ENCODE results near the gene PGLYRP4. TPM values are rescaled to one million over a fixed set of nuclear protein-coding genes. Genes with fewer than 3 reads are reported as not detected.
A peak's percentile ranks its signal among the peaks of the same experiment; 100 is the strongest.
"Not testable (repeated sequence)": the region's sequence is repeated elsewhere in the genome, so short reads cannot be mapped to it uniquely, and the experiment has no call there.

Gene PGLYRP4
- total RNA-seq, 2 donors from 2014 or later: not detected

DNA sequence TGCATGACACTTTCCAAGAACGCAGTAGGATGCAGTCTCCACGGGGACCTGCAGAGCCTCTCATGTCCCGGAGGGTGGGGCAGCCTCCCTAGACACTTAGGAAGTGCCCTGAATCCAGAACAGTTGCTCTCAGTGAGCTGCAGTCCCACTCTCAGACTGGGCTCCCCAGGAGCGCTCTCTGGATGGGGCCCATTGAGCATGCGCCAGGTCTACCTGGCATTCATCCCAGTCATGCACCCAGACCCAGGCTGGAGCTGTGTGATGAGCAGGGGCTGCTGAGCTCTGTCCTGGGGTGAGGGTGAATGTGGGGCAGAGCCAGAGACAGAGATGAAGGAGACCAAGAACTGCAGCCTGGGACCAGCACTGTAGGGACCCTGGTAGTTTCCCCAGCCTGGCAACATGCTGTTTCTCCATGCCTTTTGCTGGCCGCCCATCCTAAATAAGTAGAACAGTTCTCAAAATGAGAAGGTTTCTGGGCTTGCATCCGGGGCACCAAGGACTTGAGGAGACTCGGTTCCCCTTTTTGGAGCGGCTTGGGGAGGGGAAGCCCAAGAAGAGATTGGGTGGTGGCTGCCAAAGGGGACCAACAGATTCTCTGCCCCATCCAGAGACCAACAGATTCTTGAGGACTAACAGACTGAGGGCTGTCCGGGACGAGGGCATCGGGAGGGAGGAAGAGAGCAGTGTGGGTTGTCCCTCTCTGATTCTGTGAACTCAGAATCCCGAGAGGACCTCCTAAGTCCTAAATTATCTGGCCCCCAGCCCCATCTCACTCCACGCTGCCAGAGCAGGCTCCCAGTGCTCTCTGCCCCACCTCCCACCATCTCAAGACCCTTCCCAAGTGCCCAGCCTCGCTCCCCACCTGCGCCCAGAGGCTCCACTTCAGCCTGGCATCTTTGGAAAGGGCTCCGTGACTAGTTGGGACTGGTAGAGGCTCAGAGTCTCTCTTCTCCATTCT, 1.0 kb upstream of the PGLYRP4 start:
- TF ChIP-seq, protein P1, sequence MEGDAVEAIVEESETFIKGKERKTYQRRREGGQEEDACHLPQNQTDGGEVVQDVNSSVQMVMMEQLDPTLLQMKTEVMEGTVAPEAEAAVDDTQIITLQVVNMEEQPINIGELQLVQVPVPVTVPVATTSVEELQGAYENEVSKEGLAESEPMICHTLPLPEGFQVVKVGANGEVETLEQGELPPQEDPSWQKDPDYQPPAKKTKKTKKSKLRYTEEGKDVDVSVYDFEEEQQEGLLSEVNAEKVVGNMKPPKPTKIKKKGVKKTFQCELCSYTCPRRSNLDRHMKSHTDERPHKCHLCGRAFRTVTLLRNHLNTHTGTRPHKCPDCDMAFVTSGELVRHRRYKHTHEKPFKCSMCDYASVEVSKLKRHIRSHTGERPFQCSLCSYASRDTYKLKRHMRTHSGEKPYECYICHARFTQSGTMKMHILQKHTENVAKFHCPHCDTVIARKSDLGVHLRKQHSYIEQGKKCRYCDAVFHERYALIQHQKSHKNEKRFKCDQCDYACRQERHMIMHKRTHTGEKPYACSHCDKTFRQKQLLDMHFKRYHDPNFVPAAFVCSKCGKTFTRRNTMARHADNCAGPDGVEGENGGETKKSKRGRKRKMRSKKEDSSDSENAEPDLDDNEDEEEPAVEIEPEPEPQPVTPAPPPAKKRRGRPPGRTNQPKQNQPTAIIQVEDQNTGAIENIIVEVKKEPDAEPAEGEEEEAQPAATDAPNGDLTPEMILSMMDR (IDR thresholded peaks at IDR 0.05): no peak
- intact Hi-C loops (cut with DNase I): loop anchor here (10.0 kb wide), 2 partner anchors 55 to 215 kb away; partner anchors contain the start of gene S100A2
- no peak overlapping the region for H3K27ac ChIP-seq
- DNase-seq: peak; percentile 15
- H3K9ac ChIP-seq (ENCODE audit: low read depth in 2 of 2, low read length in 2 of 2): no peak overlapping the region
- H3K36me3 ChIP-seq: no peaks in the 10 kb centered on the region
- H3K4me1 ChIP-seq: no peaks in the 10 kb centered on the region
- H3K27me3 ChIP-seq: no peaks in the 10 kb centered on the region
- no peaks in the 10 kb centered on the region for H3K9me3 ChIP-seq
- H3K4me3 ChIP-seq: no peak overlapping the region

DNA sequence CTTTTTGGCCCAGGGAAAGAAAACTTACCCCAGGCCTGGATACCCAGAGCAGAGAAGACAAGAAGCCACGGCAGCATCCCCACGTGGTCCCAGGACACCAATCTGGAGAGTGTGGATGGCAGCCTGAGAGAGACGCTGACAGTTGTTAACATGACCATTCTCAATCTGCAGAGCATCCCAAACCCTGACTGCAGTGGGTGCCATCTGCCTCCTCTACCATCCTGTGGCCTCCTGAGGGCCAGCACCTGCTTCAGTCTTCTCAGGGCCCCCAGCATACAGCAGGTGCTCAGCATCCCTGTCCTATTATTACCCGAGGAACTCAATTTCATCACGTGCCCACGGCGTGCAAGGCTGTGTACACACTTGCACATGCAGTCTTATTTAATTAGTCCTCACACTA, 785 bp downstream of the PGLYRP4 start:
- Histone ChIP-seq H3K9me3 (no peaks in the 10 kb centered on the region), H3K4me1 (no peaks in the 10 kb centered on the region), H3K27ac (no peak overlapping the region), H3K9ac (ENCODE audit: low read depth in 2 of 2, low read length in 2 of 2) (no peak overlapping the region), H3K27me3 (no peaks in the 10 kb centered on the region), H3K36me3 (no peaks in the 10 kb centered on the region), H3K4me3 (no peak overlapping the region)
- DNase-seq: peak; percentile 9
- TF ChIP-seq, protein P1 (IDR thresholded peaks at IDR 0.05): no peak
- intact Hi-C loops (cut with DNase I): no loop called here

DNA sequence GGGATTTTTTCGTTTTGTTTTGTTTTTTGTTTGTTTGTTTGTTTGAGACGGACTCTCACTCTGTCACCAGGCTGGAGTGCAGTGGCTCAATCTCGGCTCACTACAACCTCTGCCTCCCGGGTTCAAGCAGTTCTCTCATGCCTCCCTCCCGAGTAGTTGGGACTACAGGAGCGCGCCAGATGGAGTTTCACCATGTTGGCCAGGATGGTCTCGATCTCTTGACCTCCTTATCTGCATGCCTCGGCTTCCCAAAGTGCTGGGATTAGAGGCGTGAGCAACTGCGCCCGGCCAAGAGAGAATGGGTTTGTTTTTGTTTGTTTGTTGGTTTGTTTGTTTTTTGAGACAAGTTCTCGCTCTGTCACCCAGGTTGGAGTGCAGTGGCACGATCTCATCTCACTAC, 1.6 kb downstream of the PGLYRP4 start:
- DNase-seq; H3K9me3 ChIP-seq; H3K36me3 ChIP-seq; H3K9ac ChIP-seq (ENCODE audit: low read depth in 2 of 2, low read length in 2 of 2); H3K27me3 ChIP-seq; H3K4me1 ChIP-seq; H3K27ac ChIP-seq; H3K4me3 ChIP-seq; intact Hi-C loops (cut with DNase I): not testable (repeated sequence)

DNA sequence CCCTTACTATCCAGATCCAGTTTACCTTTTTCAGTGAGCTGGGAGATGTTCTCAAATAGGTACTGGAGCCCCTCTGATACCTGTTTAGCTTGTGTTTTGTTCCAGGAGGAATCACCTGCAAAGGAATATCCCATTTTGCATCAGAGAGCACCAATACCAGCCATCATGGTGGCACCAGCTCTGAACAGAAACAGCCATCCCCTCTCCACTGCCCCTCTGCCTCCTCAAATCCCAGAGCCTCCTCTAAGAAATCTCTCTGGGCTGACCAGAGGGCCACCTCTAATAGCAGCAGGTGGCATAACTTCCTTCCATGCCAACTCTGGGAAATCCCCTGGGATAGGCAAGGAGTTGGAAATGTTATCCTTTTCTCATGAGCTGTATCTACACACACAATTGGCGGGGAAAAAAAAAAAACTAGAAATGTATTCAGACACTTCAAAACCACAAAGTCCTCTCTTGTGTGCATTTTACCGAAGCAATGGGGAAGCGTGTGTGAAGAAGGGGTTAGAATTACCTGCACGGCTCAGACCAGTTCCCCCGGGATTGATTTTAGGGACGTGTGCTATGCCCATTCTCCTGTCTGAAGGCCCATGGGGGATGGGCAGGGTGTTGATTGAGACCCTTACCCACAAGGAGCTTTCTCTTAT, 2.4 kb downstream of the PGLYRP4 start:
- no peaks in the 10 kb centered on the region for H3K36me3 ChIP-seq
- H3K9ac ChIP-seq (ENCODE audit: low read depth in 2 of 2, low read length in 2 of 2): no peak overlapping the region
- H3K4me3 ChIP-seq: no peak overlapping the region
- H3K4me1 ChIP-seq: no peaks in the 10 kb centered on the region
- H3K27ac ChIP-seq: no peak overlapping the region
- intact Hi-C loops (cut with DNase I): no loop called here
- H3K9me3 ChIP-seq: no peaks in the 10 kb centered on the region
- TF ChIP-seq, protein P1 (IDR thresholded peaks at IDR 0.05): no peak
- DNase-seq: peak; percentile 14
- H3K27me3 ChIP-seq: no peaks in the 10 kb centered on the region

DNA sequence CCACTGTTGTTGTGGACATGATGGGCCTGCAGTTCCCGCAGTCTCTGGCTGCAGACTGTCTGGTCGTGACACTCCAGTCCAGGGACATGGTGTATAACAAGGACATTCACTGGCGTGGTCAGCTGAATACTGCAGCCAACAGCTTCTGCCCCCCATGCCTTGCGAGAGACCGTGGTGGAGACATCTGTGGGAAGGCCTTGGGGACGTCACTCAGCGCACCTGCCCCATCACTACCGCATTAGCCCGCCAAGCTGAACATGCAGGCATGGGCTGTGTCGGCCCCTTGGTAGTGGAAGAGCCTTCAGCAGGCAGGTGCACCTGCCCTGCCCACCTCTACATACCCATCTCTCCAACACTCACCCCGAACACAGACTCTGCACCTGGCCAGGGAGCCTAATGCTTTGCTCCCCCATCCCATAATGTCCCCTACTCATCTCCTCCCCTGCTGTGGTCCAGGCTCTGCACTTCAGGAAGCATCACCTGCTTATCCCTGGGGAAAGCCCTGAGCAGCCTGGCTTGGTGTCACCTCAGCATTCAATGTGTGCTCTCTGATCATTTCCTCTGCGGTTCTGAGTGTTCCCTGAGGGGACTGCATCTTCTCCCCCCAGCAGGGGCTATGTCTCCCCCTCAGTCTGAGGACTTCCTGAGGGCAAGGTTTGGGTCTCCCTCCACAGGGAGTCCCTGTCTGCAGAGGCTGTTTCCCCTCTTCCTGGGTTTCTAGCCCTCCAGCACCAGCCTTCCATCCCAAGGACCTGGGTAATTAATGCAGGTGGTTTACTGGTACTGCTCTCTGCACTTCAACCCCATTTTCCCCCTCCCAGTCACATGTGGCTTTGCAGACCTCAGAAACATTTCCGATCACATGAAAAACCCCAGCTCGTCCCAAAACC, 3.2 kb downstream of the PGLYRP4 start:
- no peaks in the 10 kb centered on the region for H3K27me3 ChIP-seq
- no peak overlapping the region for H3K4me3 ChIP-seq
- H3K9ac ChIP-seq (ENCODE audit: low read depth in 2 of 2, low read length in 2 of 2): no peak overlapping the region
- intact Hi-C loops (cut with DNase I): no loop called here
- TF ChIP-seq, protein P1 (IDR thresholded peaks at IDR 0.05): no peak
- H3K9me3 ChIP-seq: no peaks in the 10 kb centered on the region
- DNase-seq: peak; percentile 11
- H3K27ac ChIP-seq: no peak overlapping the region
- no peaks in the 10 kb centered on the region for H3K36me3 ChIP-seq
- no peaks in the 10 kb centered on the region for H3K4me1 ChIP-seq

Data from colonic mucosa (tissue), 4 donors.